RWPE2 (cell line): Measurements from ENCODE around the gene DBH.

Experiments
- ATAC-seq: fragments of 200-7000 bp; cut with Tn5 transposase; 3 replicates; pipeline ENCODE4 v1.9.1; 2021; ENCODE audit warnings: low read depth
- DNase-seq: peaks from one replicate; pipeline ENCODE4 v3.0.0-alpha.2; 2020; ENCODE audit warnings: low spot score
- H3K27ac ChIP-seq: fragments of 450-650 bp; 2 replicates; pipeline ENCODE4 v1.5.1; 2017; ENCODE audit warnings: mild to moderate bottlenecking; ENCODE audit not compliant: poor library complexity, severe bottlenecking
- H3K27me3 ChIP-seq: fragments of 250-450 bp; sonication (Bioruptor Pico); 2 replicates; pipeline ENCODE4 v1.5.1; 2021; ENCODE audit warnings: mild to moderate bottlenecking, moderate library complexity; ENCODE audit not compliant: insufficient read depth, poor library complexity, severe bottlenecking
- H3K36me3 ChIP-seq: fragments of 250-450 bp; sonication (Bioruptor Pico); 2 replicates; pipeline ENCODE4 v1.5.1; 2020; ENCODE audit warnings: low read depth, mild to moderate bottlenecking, moderate library complexity
- H3K4me1 ChIP-seq: fragments of 250-450 bp; sonication (Bioruptor Pico); 2 replicates; pipeline ENCODE4 v1.5.1; 2021; ENCODE audit warnings: mild to moderate bottlenecking, moderate library complexity; ENCODE audit not compliant: insufficient read depth, poor library complexity, severe bottlenecking
- H3K4me3 ChIP-seq: fragments of 250-450 bp; sonication (Bioruptor Pico); 2 replicates; pipeline ENCODE4 v1.5.1; 2021; ENCODE audit warnings: mild to moderate bottlenecking, moderate library complexity; ENCODE audit not compliant: severe bottlenecking
- H3K9me3 ChIP-seq: fragments of 250-450 bp; sonication (Bioruptor Pico); 2 replicates; pipeline ENCODE4 v1.5.1; 2021; ENCODE audit warnings: mild to moderate bottlenecking, moderate library complexity; ENCODE audit not compliant: severe bottlenecking
- TF ChIP-seq, protein P1 (sequence below): fragments of 450-650 bp; IDR thresholded peaks from one replicate; pipeline ENCODE4 v1.5.1; 2017; ENCODE audit warnings: mild to moderate bottlenecking, moderate library complexity; ENCODE audit not compliant: poor library complexity, severe bottlenecking

DBH gene

DNA sequence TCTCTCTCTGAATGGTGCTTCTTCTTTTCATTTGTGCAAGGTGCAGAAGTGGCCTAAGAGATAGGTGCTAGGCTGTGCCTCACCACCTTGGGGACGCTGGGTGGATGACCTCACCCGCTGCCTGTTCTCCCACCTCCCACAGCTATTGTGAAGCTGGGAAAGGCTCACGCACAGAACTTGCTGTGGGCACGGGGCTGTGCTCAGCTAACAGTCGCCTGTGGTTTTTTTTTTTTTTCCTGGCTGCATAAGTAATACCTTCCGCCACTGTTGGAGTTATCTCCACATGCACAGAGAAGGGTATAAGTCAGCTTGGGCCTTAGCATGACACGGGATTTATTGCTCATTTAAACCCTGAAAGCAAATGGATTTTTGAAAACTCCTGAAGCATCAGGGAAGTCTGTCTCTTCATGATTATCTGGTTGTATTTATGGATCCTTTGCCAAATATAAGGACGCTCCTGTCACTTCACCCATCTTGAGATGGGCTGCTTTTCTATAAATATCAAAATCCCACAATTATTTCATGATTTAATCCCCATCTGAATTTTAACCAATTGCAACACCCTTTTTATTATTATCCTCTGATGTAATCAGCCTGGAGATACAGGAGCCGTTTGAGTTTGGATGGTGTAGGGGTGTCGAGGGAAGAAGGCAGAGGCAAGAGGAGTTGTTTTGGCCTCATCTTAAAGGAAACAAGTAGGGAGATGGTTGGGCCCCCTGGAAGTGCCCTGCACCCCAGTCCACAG lies 9.0 kb downstream of the DBH start:
- H3K27me3 ChIP-seq = peaks cover 52% of the 10 kb centered on the region
- DNase-seq = no peak

DNA sequence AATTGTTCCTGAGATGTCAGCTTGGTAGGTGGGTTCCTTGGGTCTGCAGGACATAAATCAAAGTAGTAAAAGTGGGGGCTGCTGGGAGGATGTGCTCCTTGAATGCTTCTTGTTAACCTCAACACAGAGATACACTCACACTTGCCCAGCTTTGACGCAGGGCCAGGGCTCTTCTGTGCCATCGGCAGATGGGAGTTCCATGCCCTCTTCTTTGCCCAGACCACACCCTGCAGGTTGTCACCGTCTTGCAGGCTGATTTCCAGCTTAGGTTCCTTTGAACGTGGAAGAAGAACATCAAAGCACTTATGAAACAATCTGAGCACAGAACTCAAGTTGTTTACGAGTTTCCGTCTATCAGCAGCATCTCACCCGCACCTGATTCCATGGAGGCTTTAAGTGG lies 11.0 kb downstream of the DBH start:
- TF ChIP-seq, protein P1, sequence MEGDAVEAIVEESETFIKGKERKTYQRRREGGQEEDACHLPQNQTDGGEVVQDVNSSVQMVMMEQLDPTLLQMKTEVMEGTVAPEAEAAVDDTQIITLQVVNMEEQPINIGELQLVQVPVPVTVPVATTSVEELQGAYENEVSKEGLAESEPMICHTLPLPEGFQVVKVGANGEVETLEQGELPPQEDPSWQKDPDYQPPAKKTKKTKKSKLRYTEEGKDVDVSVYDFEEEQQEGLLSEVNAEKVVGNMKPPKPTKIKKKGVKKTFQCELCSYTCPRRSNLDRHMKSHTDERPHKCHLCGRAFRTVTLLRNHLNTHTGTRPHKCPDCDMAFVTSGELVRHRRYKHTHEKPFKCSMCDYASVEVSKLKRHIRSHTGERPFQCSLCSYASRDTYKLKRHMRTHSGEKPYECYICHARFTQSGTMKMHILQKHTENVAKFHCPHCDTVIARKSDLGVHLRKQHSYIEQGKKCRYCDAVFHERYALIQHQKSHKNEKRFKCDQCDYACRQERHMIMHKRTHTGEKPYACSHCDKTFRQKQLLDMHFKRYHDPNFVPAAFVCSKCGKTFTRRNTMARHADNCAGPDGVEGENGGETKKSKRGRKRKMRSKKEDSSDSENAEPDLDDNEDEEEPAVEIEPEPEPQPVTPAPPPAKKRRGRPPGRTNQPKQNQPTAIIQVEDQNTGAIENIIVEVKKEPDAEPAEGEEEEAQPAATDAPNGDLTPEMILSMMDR = no peak
- no peak overlapping the region for H3K27ac ChIP-seq
- DNase-seq = no peak

More for the DNA sequence above, 9.0 kb downstream of the DBH start:
- no peaks in the 10 kb centered on the region for H3K36me3 ChIP-seq
- H3K4me3 ChIP-seq = no peak overlapping the region
- no peak overlapping the region for H3K27ac ChIP-seq
- H3K4me1 ChIP-seq = no peaks in the 10 kb centered on the region
- no peak for ATAC-seq
- TF ChIP-seq, protein P1 = no peak
- H3K9me3 ChIP-seq = no peaks in the 10 kb centered on the region

DNA sequence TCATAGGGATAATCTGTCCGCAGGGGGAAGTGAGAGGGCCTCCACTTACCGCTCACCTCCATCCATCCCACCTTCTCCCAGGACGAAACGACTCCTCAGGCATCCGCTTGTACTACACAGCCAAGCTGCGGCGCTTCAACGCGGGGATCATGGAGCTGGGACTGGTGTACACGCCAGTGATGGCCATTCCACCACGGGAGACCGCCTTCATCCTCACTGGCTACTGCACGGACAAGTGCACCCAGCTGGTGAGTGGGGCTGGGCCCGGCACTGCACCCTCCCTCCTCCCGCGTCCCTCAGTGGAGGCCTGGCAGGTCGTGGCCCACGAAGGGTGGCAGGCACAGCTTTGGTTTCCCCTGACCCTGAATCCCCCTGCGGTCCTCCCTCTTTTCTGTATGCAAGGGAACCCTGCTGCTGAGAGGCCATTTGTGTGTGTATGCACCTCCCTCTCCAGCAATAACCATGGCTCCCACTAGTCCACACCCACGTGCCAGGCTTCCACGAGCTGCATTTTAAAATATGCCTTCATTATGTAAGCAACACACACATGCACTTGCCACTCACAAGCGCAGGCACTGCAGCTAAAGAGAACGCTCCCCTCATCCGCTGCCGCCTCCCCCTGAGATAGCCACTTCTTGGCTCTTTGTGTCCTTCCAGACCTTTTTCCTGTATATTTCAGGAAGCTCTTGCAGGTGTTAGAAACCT lies 11.8 kb downstream of the DBH start:
- Histone ChIP-seq H3K36me3 (no peaks in the 10 kb centered on the region), H3K27ac (no peak overlapping the region), H3K4me3 (no peak overlapping the region), H3K27me3 (peaks cover 37% of the 10 kb centered on the region), H3K4me1 (no peaks in the 10 kb centered on the region), H3K9me3 (no peaks in the 10 kb centered on the region)
- no peak for ATAC-seq
- DNase-seq = no peak
- TF ChIP-seq, protein P1 = no peak

More for the DNA sequence above, 11.0 kb downstream of the DBH start:
- ATAC-seq = no peak
- Histone ChIP-seq H3K27me3 (peaks cover 40% of the 10 kb centered on the region), H3K4me1 (no peaks in the 10 kb centered on the region), H3K36me3 (no peaks in the 10 kb centered on the region), H3K4me3 (no peak overlapping the region), H3K9me3 (no peaks in the 10 kb centered on the region)

DNA sequence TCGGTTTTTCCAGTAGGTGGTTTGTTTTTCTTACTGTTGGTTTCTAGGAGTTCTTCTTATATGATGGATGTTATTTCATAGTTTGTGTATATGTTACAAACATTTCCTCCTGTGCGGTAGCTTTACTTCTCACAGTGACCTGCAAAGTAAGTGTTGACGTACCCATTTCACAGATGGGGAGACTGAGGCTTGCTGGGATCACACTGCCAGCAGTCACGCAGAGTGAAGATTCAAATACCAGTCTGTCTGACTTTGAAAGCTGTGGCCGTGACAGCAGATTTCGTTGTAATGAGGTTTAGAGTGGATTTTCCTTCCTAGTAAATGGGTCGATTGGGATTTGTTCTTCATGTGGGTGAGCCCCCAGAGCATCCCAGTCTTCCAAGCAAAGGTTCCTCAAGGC lies 13.0 kb downstream of the DBH start:
- Histone ChIP-seq H3K27me3 (peaks cover 35% of the 10 kb centered on the region), H3K27ac (no peak overlapping the region), H3K9me3 (no peaks in the 10 kb centered on the region), H3K4me3 (no peak overlapping the region), H3K4me1 (no peaks in the 10 kb centered on the region), H3K36me3 (no peaks in the 10 kb centered on the region)
- ATAC-seq (no peak), DNase-seq (no peak)
- TF ChIP-seq, protein P1 = no peak

DNA sequence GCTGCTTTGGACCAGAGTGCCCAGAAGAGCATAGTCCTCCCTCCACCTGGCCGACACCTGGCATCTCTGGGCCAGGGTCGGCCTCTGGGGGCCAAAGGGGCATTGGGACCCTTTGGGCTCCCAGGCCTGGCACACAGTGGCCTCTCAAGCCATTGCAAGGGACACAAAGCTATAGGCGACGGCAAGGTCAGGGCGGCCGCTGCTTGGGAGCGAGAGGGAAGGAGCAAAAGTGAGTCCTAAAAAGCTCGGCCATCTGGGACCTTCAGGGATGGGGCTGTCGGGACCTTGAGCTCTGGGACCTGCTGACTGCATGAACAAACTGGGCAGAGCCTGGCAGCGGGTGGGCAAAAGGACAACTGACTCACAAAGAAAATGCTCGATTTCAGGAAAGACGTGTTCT lies 13.9 kb downstream of the DBH start:
- DNase-seq (no peak), ATAC-seq (no peak)
- TF ChIP-seq, protein P1 = no peak
- Histone ChIP-seq H3K4me1 (no peaks in the 10 kb centered on the region), H3K4me3 (no peak overlapping the region), H3K36me3 (no peaks in the 10 kb centered on the region), H3K27ac (no peak overlapping the region), H3K27me3 (peaks cover 40% of the 10 kb centered on the region), H3K9me3 (no peaks in the 10 kb centered on the region)
